Osteocyte (in vitro differentiated cells): ENCODE data around the gene INPPL1. TPM values are rescaled to one million over a fixed set of nuclear protein-coding genes. Genes with fewer than 3 reads are reported as not detected.

Experiments used
- DNase-seq: peaks from one replicate; pipeline ENCODE4 v3.0.0; 2021; ENCODE audit warnings: mixed read lengths; ENCODE audit not compliant: unreplicated experiment; ENCODE audit errors: extremely low spot score
- H3K27ac Mint-ChIP-seq: one replicate; pipeline ENCODE4 v1.8.0; 2021; ENCODE audit warnings: mild to moderate bottlenecking, mixed read lengths; ENCODE audit not compliant: unreplicated experiment
- H3K27me3 Mint-ChIP-seq: one replicate; pipeline ENCODE4 v1.8.0; 2021; ENCODE audit warnings: mixed read lengths; ENCODE audit not compliant: unreplicated experiment
- H3K36me3 Mint-ChIP-seq: one replicate; pipeline ENCODE4 v1.8.0; 2021; ENCODE audit warnings: mixed read lengths; ENCODE audit not compliant: unreplicated experiment
- H3K4me1 Mint-ChIP-seq: one replicate; pipeline ENCODE4 v1.8.0; 2021; ENCODE audit warnings: mixed read lengths; ENCODE audit not compliant: unreplicated experiment
- H3K4me3 Mint-ChIP-seq: one replicate; pipeline ENCODE4 v1.8.0; 2021; ENCODE audit warnings: mild to moderate bottlenecking, moderate library complexity, mixed read lengths; ENCODE audit not compliant: unreplicated experiment
- H3K9me3 Mint-ChIP-seq: one replicate; pipeline ENCODE4 v1.8.0; 2021; ENCODE audit warnings: mixed read lengths; ENCODE audit not compliant: unreplicated experiment
- CTCF ChIP-seq: fragments of 200-600 bp; sonication (generic); IDR thresholded peaks from 2 replicates; pipeline ENCODE4 v1.5.0; 2021; ENCODE audit warnings: antibody characterized with exemption, mild to moderate bottlenecking, moderate library complexity
- total RNA-seq: library from RNA; stranded (reverse); gene quantifications from 2 replicates; pipeline ENCODE4 v1.2.1, GENCODE V29; 2021

INPPL1 gene
- total RNA-seq, 1 donor from 2014 or later, result 289 TPM

GRCh38 chr11:72250661-72251464, 26.3 kb downstream of the INPPL1 start:
- Mint-ChIP-seq H3K4me1 (no peaks in the 10 kb centered on the region), H3K27me3 (peaks cover 25% of the 10 kb centered on the region), H3K4me3 (no peak overlapping the region), H3K9me3 (no peaks in the 10 kb centered on the region), H3K36me3 (no peaks in the 10 kb centered on the region), H3K27ac (no peak overlapping the region)
- no peak for TF ChIP-seq CTCF
- DNase-seq, result peak; percentile 77

- Mint-ChIP-seq H3K4me1 (no peaks in the 10 kb centered on the region), H3K36me3 (no peaks in the 10 kb centered on the region), H3K4me3 (no peak overlapping the region), H3K27me3 (peaks cover 32% of the 10 kb centered on the region), H3K9me3 (no peaks in the 10 kb centered on the region), H3K27ac (no peak overlapping the region)
- DNase-seq, result peak; percentile 36
- no peak for TF ChIP-seq CTCF
Observed at GRCh38 chr11:72251614-72252013, 27.0 kb downstream of the INPPL1 start.

DNA sequence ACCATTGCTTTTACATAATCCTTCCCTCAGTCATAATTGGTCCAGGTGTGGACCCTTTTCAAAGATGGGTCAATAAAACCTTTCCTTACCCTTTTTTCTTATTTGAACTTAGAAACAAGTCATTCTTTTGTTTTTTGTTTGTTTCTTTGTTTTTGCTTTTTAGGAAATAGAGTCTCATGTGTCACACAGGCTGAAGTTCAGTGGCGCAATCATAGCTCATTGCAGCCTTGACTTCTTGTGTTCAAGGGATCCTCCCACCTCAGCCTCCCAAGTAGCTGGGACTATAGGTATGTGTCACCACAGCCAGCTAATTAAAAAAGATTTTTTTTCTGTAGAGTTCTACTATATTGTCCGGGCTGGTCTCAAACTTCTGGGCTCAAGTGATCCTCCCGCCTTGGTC, 28.8 kb downstream of the INPPL1 start:
- Mint-ChIP-seq H3K9me3 (no peaks in the 10 kb centered on the region), H3K27ac (no peak overlapping the region), H3K27me3 (peaks cover 33% of the 10 kb centered on the region), H3K4me3 (no peak overlapping the region), H3K4me1 (no peaks in the 10 kb centered on the region), H3K36me3 (no peaks in the 10 kb centered on the region)
- DNase-seq, result no peak
- no peak for TF ChIP-seq CTCF

- no peak for TF ChIP-seq CTCF
- Mint-ChIP-seq H3K27me3 (peaks cover 34% of the 10 kb centered on the region), H3K27ac (no peak overlapping the region), H3K4me1 (no peaks in the 10 kb centered on the region), H3K4me3 (no peak overlapping the region), H3K9me3 (no peaks in the 10 kb centered on the region), H3K36me3 (no peaks in the 10 kb centered on the region)
- DNase-seq, result peak; percentile 56
Observed at GRCh38 chr11:72254299-72254993, 29.9 kb downstream of the INPPL1 start.

DNA sequence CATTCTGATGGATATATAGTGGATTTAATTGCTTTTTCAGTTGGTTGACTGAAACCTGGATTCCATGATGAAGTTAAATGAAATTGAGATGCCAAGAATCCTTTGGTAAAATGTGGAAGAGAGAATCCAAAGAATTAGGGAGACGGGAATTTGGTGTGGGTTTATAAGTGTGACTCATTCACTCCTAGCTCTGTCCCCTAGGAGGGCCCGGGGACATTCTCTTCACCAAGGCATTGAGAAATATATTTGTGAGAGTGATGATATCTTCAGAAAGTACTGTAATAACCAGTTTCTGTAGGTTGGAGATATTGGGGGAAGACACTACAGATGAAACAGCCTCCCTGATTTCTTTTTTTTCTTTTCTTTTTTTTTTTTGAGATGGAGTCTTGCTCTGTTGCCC, 33.0 kb downstream of the INPPL1 start:
- H3K4me3 Mint-ChIP-seq, result no peak overlapping the region
- no peaks in the 10 kb centered on the region for H3K4me1 Mint-ChIP-seq
- no peaks in the 10 kb centered on the region for H3K9me3 Mint-ChIP-seq
- DNase-seq, result no peak
- H3K27me3 Mint-ChIP-seq, result peaks cover 42% of the 10 kb centered on the region
- no peak for TF ChIP-seq CTCF
- no peak overlapping the region for H3K27ac Mint-ChIP-seq
- no peaks in the 10 kb centered on the region for H3K36me3 Mint-ChIP-seq
